ENCODE results near the gene ARL11. TPM values are rescaled to one million over a fixed set of nuclear protein-coding genes. Genes with fewer than 3 reads are reported as not detected.

Gene ARL11
- total RNA-seq, 1 donor from 2014 or later: 0.20 TPM

Other genes starting within 250 kb of the ARL11 start
- 6.2 and 6.3 TPM in 2 replicates for gene CAB39L, start 184.4 kb upstream of the ARL11 start, total RNA-seq
- gene SETDB2, start 184.2 kb upstream of the ARL11 start, total RNA-seq: 3.5 and 6.3 TPM in 2 replicates
- 7.3 and 8.1 TPM in 2 replicates for gene PHF11, start 132.6 kb upstream of the ARL11 start, total RNA-seq
- 21.1 and 24.4 TPM in 2 replicates for gene RCBTB1, start 42.9 kb upstream of the ARL11 start, total RNA-seq
- gene EBPL, start 63.0 kb downstream of the ARL11 start, total RNA-seq: 82.8 and 102 TPM in 2 replicates
- gene KPNA3, start 164.2 kb downstream of the ARL11 start, total RNA-seq: 27.9 and 28.0 TPM in 2 replicates